ENCODE data around the gene KRT6B. TPM values are rescaled to one million over a fixed set of nuclear protein-coding genes. Genes with fewer than 3 reads are reported as not detected.
"Not testable (repeated sequence)": the region's sequence is repeated elsewhere in the genome, so short reads cannot be mapped to it uniquely, and the experiment has no call there.

KRT6B gene
- total RNA-seq, 4 donors from 2014 or later = not detected

- H3K27ac ChIP-seq = no peak overlapping the region
- H3K36me3 ChIP-seq = no peaks in the 10 kb centered on the region
- no peaks in the 10 kb centered on the region for H3K9me3 ChIP-seq
- TF ChIP-seq POLR2A (IDR thresholded peaks at IDR 0.05) (no peak), CTCF (IDR thresholded peaks at IDR 0.05) (no peak)
- H3K4me1 ChIP-seq = peaks cover 0 to 4% (median 0%) of the 10 kb centered on the region in 4 donors
- no peak for DNase-seq
- no peak overlapping the region for H3K4me3 ChIP-seq
- no peaks in the 10 kb centered on the region for H3K27me3 ChIP-seq
These were observed 44.7 kb upstream of the KRT6B start for GRCh38 chr12:52496590-52497071.

- TF ChIP-seq POLR2A (IDR thresholded peaks at IDR 0.05) = no peak
- no peak for TF ChIP-seq CTCF (IDR thresholded peaks at IDR 0.05)
- H3K4me3 ChIP-seq = no peak overlapping the region
- peaks cover 0 to 4% (median 0%) of the 10 kb centered on the region in 4 donors for H3K4me1 ChIP-seq
- H3K27me3 ChIP-seq = no peaks in the 10 kb centered on the region
- no peaks in the 10 kb centered on the region for H3K36me3 ChIP-seq
- no peak overlapping the region for H3K27ac ChIP-seq
- no peak for DNase-seq
- H3K9me3 ChIP-seq = no peaks in the 10 kb centered on the region
These were observed 44.1 kb upstream of the KRT6B start for GRCh38 chr12:52496054-52496453.

- H3K9me3 ChIP-seq = no peaks in the 10 kb centered on the region
- no peaks in the 10 kb centered on the region for H3K36me3 ChIP-seq
- H3K4me3 ChIP-seq = no peak overlapping the region
- DNase-seq = no peak
- peaks cover 0 to 4% (median 0%) of the 10 kb centered on the region in 4 donors for H3K4me1 ChIP-seq
- H3K27me3 ChIP-seq = no peaks in the 10 kb centered on the region
- no peak overlapping the region for H3K27ac ChIP-seq
- no peak for TF ChIP-seq CTCF (IDR thresholded peaks at IDR 0.05)
- TF ChIP-seq POLR2A (IDR thresholded peaks at IDR 0.05) = no peak
These were observed 43.4 kb upstream of the KRT6B start for GRCh38 chr12:52495389-52495788.

- Histone ChIP-seq H3K4me3 (no peak overlapping the region), H3K36me3 (no peaks in the 10 kb centered on the region), H3K9me3 (no peaks in the 10 kb centered on the region), H3K27ac (no peak overlapping the region), H3K4me1 (peaks cover 0 to 4% (median 0%) of the 10 kb centered on the region in 4 donors), H3K27me3 (no peaks in the 10 kb centered on the region)
- TF ChIP-seq CTCF (IDR thresholded peaks at IDR 0.05) = no peak
- TF ChIP-seq POLR2A (IDR thresholded peaks at IDR 0.05) = no peak
- DNase-seq = peak in 1 of 3 donors; percentile 58
These were observed 42.6 kb upstream of the KRT6B start for GRCh38 chr12:52494518-52494917.

- no peaks in the 10 kb centered on the region for H3K9me3 ChIP-seq
- no peak for TF ChIP-seq POLR2A (IDR thresholded peaks at IDR 0.05)
- no peak for TF ChIP-seq CTCF (IDR thresholded peaks at IDR 0.05)
- H3K27me3 ChIP-seq = no peaks in the 10 kb centered on the region
- H3K36me3 ChIP-seq = no peaks in the 10 kb centered on the region
- DNase-seq = no peak
- peaks cover 0 to 4% (median 0%) of the 10 kb centered on the region in 4 donors for H3K4me1 ChIP-seq
- H3K27ac ChIP-seq = no peak overlapping the region
- H3K4me3 ChIP-seq = no peak overlapping the region
These were observed 42.2 kb upstream of the KRT6B start for GRCh38 chr12:52494100-52494499.

GRCh38 chr12:52493172-52493571 lies 41.2 kb upstream of the KRT6B start, which contains the start of gene KRT6A:
Gene KRT6A (minus strand): TSS chr12:52493257. CDS start chr12:52493188, 69 bp downstream.
- no peak within 1 kb of the TSS for H3K4me3 ChIP-seq
- no peaks in the 10 kb centered on the region for H3K9me3 ChIP-seq
- peaks cover 0 to 4% (median 0%) of the 10 kb centered on the region in 4 donors for H3K4me1 ChIP-seq
- DNase-seq = no peak
- H3K36me3 ChIP-seq = no peaks in the 10 kb centered on the region
- TF ChIP-seq CTCF (IDR thresholded peaks at IDR 0.05) (no peak), POLR2A (IDR thresholded peaks at IDR 0.05) (no peak)
- no peak within 1 kb of the TSS for H3K27ac ChIP-seq
- no peaks in the 10 kb centered on the region for H3K27me3 ChIP-seq

GRCh38 chr12:52492405-52492804 lies 40.5 kb upstream of the KRT6B start:
- not testable (repeated sequence) for H3K9me3 ChIP-seq, H3K27ac ChIP-seq, H3K27me3 ChIP-seq, DNase-seq, H3K36me3 ChIP-seq, H3K4me1 ChIP-seq, H3K4me3 ChIP-seq

GRCh38 chr12:52491495-52491894 lies 39.5 kb upstream of the KRT6B start:
- not testable (repeated sequence) for H3K4me1 ChIP-seq, H3K9me3 ChIP-seq, H3K36me3 ChIP-seq, H3K27me3 ChIP-seq, DNase-seq, H3K27ac ChIP-seq, H3K4me3 ChIP-seq

All from Peyer's patch (tissue), 4 donors.